OCI-LY3 (cell line): ENCODE measurements around the gene SELENOM.

Experiments used
- H2AFZ ChIP-seq: fragments of 200-600, 300-600 bp; shearing (Covaris generic); 2 replicates; pipeline ENCODE4 v1.6.0; 2014; ENCODE audit warnings: antibody characterized with exemption, low read depth, low read length
- H3K27ac ChIP-seq: fragments of 200-600, 300-600 bp; sonication (generic); 2 replicates; pipeline ENCODE4 v1.5.1; 2014; ENCODE audit warnings: mild to moderate bottlenecking, low read length, moderate library complexity, mixed read lengths
- H3K27me3 ChIP-seq: fragments of 200-600, 300-600 bp; sonication (generic); 2 replicates; pipeline ENCODE4 v1.6.1; 2014; ENCODE audit warnings: low read depth, low read length, mixed read lengths
- H3K36me3 ChIP-seq: fragments of 200-600, 300-600 bp; sonication (generic); replicated peaks from 2 replicates; pipeline ENCODE3; 2014; ENCODE audit warnings: low read depth, low read length, mixed read lengths
- H3K4me1 ChIP-seq: fragments of 300-600, 200-600 bp; sonication (generic); 2 replicates; pipeline ENCODE4 v1.6.1; 2014; ENCODE audit warnings: low read length, mixed read lengths
- H3K4me2 ChIP-seq: fragments of 200-600, 300-600 bp; sonication (generic); 2 replicates; pipeline ENCODE4 v1.6.1; 2014; ENCODE audit warnings: low read length, mixed read lengths
- H3K4me3 ChIP-seq: fragments of 300-600, 200-600 bp; sonication (generic); 2 replicates; pipeline ENCODE4 v1.5.1; 2014; ENCODE audit warnings: antibody characterized with exemption, mild to moderate bottlenecking, low read length, moderate library complexity
- H3K79me2 ChIP-seq: fragments of 300-600, 200-600 bp; shearing (Covaris generic); 2 replicates; pipeline ENCODE4 v1.6.1; 2014; ENCODE audit warnings: mild to moderate bottlenecking, low read length, mixed read lengths
- H3K9ac ChIP-seq: fragments of 300-600, 200-600 bp; shearing (Covaris generic); 2 replicates; pipeline ENCODE4 v1.6.0; 2014; ENCODE audit warnings: mild to moderate bottlenecking, low read length, moderate library complexity
- H3K9me3 ChIP-seq: fragments of 200-600, 300-600 bp; shearing (Covaris generic); 2 replicates; pipeline ENCODE4 v1.6.1; 2014; ENCODE audit warnings: low read length, mixed read lengths; ENCODE audit not compliant: insufficient read depth
- H4K20me1 ChIP-seq: fragments of 200-600, 300-600 bp; sonication (generic); 2 replicates; pipeline ENCODE4 v1.6.1; 2016; ENCODE audit warnings: low read length, mixed read lengths; ENCODE audit not compliant: insufficient read depth
- CTCF ChIP-seq: fragments of 200-600, 300-600 bp; sonication (generic); IDR thresholded peaks from 2 replicates; pipeline ENCODE4 v1.5.1; 2014; ENCODE audit warnings: antibody characterized with exemption, low read length, low read depth
- EZH2phosphoT487 ChIP-seq: fragments of 200-600 bp; shearing (Covaris generic); IDR thresholded peaks from 2 replicates; pipeline ENCODE4 v1.6.1; 2018; ENCODE audit warnings: antibody characterized with exemption, mixed run types, low read depth

Gene SELENOM

GRCh38 chr22:31104869-31105268, 2.5 kb downstream of the SELENOM start:
- TF ChIP-seq CTCF, result no peak
- no peak for TF ChIP-seq EZH2phosphoT487
- H3K79me2 ChIP-seq, result no peaks in the 10 kb centered on the region
- no peak overlapping the region for H3K9ac ChIP-seq
- H3K4me3 ChIP-seq, result no peak overlapping the region
- H3K4me2 ChIP-seq, result no peak overlapping the region
- no peak overlapping the region for H2AFZ ChIP-seq
- H3K9me3 ChIP-seq, result no peaks in the 10 kb centered on the region
- no peaks in the 10 kb centered on the region for H4K20me1 ChIP-seq
- no peaks in the 10 kb centered on the region for H3K36me3 ChIP-seq
- H3K27me3 ChIP-seq, result no peaks in the 10 kb centered on the region
- H3K27ac ChIP-seq, result no peak overlapping the region
- no peaks in the 10 kb centered on the region for H3K4me1 ChIP-seq

GRCh38 chr22:31103899-31104694, 3.3 kb downstream of the SELENOM start:
- Histone ChIP-seq H3K27ac (no peak overlapping the region), H4K20me1 (no peaks in the 10 kb centered on the region), H3K36me3 (peaks cover under 1% of the 10 kb centered on the region), H2AFZ (no peak overlapping the region), H3K9me3 (no peaks in the 10 kb centered on the region), H3K79me2 (no peaks in the 10 kb centered on the region), H3K9ac (no peak overlapping the region), H3K27me3 (no peaks in the 10 kb centered on the region), H3K4me3 (no peak overlapping the region), H3K4me1 (no peaks in the 10 kb centered on the region), H3K4me2 (no peak overlapping the region)
- no peak for TF ChIP-seq EZH2phosphoT487
- no peak for TF ChIP-seq CTCF

- Histone ChIP-seq H3K4me1 (no peaks in the 10 kb centered on the region), H3K4me3 (no peak overlapping the region), H3K9ac (no peak overlapping the region), H3K4me2 (no peak overlapping the region), H3K27ac (no peak overlapping the region), H3K36me3 (peaks cover 3% of the 10 kb centered on the region), H4K20me1 (no peaks in the 10 kb centered on the region), H3K79me2 (no peaks in the 10 kb centered on the region), H3K9me3 (no peaks in the 10 kb centered on the region), H3K27me3 (no peaks in the 10 kb centered on the region), H2AFZ (no peak overlapping the region)
- TF ChIP-seq CTCF, result no peak
- no peak for TF ChIP-seq EZH2phosphoT487
Observed at GRCh38 chr22:31103111-31103510, 4.3 kb downstream of the SELENOM start.

GRCh38 chr22:31102441-31103081, 4.8 kb downstream of the SELENOM start:
- Histone ChIP-seq H3K9me3 (no peaks in the 10 kb centered on the region), H3K4me3 (no peak overlapping the region), H4K20me1 (no peaks in the 10 kb centered on the region), H3K4me1 (no peaks in the 10 kb centered on the region), H3K9ac (no peak overlapping the region), H2AFZ (no peak overlapping the region), H3K79me2 (no peaks in the 10 kb centered on the region), H3K4me2 (no peak overlapping the region), H3K27ac (no peak overlapping the region), H3K36me3 (peaks cover 3% of the 10 kb centered on the region), H3K27me3 (no peaks in the 10 kb centered on the region)
- no peak for TF ChIP-seq EZH2phosphoT487
- no peak for TF ChIP-seq CTCF
